Germinal center (tissue), 1 donor: ENCODE measurements around the gene SHE.

Source experiments
- DNase-seq: peaks from one replicate; pipeline ENCODE4 v3.0.0; 2012; ENCODE audit warnings: mixed read lengths, low spot score

The SHE gene

DNA sequence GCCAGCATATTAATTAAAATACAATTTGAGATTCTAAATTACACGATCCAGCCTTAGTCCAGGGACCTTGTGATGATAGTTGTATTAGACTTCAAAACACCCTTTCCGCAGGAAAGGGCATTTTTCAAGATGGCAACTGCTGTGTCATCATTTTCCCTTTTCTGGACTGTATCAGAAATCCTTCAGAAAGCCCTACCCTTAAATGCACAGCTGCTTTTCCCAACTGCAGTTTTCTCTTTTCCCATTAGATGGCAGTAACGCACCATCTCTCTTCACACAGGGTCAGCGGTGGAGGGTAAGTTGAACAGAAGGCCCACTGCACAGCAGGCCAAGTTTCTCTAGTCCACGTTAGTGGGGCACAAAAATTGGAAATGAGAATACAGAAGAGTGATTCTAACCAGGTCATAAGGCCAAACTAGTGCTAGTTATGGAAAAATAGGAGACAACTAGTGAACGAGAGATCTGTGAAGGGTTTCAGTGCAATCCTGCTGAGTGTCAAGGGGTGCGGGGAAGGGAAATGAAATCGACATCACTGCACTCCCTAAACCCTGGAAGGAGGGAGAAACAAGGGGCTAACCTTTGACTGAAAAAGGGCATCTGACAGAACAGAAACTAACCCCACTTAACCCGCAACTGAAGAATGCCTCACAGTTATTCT lies 22.3 kb downstream of the SHE start:
- peak; percentile 79 for DNase-seq

DNA sequence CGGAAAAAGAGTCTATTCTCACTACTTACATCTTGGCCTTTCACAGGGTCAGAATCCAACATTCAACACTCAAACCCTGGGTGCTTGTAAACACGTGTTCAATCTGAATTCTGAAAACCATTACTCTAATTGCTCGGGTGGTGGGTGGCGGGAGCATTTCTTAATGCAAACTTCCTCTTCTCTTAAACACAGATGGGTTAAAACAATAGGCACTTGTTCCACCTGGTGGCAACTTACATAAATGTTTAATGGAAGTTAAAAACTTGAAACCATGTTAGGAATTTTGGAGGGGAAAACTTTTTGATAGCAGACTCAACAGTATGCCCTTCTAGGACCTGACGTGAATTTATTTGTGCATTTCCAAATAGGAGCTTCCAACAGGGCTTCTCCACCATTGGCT lies 23.6 kb downstream of the SHE start:
- peak; percentile 43 for DNase-seq

DNA sequence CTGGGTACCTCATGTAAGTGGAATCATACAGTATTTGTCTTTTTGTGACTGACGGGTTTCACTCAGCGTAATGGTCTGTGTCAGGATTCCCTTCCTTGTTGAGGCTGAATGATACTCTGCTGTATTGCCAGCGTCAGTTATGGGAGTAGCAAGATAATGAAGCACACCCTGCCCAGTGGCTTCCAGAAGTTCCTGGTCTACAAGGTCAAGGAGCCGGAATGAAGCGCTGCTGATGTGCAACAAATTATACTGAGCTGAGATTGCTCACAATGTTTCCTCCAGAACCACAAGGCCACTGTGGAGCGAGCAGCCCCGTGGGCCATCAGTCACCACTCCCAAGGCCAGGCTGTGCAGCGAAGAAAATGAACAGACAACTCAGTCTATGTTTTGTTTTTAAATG lies 24.2 kb downstream of the SHE start:
- no peak for DNase-seq

DNA sequence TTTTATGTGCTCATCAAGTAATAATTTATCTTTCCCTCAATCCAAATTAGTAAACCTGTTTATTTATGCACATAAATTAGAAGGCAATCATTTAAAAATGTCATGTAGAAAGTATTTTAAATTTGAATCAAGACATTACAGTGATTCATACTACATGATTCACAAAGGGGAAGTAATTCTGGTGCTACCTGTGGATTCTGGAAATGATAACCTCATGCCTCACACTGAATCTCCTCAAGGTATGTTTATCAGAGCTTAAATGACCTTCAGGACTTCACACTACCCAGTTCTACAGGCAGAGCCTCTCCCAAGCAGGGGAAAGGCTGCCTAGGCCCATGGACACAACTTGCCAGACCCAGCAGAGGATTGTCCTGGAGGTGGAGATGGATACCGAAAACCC lies 25.4 kb downstream of the SHE start:
- DNase-seq: no peak

DNA sequence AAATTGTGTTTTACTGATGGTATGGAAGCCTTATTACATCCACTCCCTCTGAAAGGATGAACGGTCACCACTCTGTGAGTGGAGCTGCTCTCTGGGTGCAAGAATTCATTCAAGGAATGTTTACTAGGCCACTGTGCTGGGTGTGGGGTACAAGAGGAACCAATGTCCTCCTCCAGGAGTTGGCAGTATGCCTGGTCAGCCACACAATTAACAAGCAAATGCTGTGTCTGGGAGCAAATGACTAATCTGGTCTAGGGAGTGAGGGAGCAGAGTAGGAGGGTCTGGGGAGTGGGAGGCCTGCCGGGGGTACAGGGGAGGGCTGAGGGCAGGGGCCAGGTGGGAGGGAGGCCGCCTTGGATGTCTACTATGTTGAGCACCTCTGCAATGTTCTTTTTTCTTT lies 27.4 kb downstream of the SHE start:
- DNase-seq: no peak

DNA sequence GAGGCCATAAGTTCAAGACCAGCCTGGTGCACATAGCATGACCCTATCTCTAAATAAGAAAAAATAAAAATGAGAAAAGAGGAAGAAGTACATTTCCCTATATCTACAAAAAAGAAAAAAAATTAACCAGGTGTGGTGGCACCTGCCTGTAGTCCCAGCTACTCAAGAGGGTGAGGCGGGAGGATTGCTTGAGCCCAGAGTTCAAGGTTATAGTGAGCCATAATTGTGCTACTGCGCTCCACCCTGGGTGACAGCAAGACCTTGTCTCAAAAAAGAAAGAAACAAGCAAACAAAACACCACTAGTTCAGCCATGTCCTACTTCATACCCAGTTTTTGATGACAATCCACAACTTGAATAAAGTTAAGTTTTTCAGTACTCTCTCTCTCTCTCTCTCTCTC lies 30.9 kb downstream of the SHE start:
- no peak for DNase-seq

DNA sequence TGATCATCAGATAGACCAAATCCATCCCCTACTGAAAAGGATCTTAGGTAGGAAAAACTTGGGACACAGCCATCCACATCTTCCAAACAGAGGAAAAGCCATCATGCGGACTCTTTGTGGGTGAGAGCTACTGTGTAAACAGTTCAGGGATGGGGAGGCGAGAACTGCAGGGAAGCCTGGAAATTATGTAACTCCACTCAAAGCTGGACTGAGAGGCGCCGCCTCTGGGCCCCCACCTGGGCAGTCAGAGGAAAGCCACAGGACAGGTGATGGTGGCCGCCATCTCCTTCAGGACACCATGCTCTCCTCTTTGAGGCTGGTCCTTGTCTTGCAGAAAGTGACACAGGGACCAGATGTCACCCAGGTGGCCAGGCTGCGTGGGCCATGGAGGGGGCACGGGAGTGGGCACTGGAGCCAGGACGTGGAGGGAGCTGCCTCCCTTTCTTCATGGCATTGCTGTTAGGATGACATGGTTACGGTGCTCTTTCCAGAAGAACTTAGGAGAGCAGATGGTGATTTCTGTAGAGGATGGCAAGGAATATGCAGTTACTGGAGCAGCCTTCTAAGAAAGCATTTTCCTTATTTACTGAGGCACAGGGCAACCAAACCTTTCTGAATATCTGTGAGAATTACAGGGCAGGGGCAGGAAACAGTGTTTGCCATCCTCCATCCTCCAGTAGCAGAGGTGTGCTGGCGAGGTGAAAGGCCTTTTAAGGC lies 32.2 kb downstream of the SHE start:
- DNase-seq: no peak

DNA sequence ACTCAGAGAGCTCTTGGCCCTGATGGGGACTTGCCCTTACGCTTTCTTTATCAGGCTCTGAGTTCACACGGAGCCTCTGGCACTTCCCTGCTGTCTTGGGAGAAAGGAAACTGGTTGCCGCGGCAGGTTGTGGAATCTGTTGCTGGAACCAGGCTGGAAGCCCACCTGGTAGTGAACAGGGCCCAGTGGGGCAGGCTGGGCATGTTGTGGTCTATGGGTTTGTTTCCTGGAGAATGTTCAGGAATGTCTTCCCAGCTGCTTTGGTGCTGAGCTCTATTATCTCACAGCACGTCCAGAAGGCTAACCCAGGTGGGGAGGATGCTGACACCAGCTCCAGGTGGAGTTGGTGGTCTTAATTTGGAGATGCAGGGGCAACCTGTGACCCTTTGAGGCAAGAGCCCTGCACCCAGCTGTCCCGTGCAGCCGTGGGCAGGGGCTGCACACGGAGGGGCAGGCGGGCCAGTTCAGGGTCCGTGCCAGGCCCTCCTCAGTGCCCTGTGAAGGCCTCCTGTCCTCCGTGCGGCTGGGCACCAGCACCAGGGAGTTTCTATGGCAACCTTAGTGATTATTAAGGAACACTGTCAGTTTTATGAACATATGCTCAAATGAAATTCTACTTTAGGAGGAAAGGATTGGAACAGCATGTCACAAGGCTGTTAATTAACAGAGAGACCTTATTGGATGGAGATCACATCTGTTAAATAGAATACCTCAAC lies 33.5 kb downstream of the SHE start:
- no peak for DNase-seq

DNA sequence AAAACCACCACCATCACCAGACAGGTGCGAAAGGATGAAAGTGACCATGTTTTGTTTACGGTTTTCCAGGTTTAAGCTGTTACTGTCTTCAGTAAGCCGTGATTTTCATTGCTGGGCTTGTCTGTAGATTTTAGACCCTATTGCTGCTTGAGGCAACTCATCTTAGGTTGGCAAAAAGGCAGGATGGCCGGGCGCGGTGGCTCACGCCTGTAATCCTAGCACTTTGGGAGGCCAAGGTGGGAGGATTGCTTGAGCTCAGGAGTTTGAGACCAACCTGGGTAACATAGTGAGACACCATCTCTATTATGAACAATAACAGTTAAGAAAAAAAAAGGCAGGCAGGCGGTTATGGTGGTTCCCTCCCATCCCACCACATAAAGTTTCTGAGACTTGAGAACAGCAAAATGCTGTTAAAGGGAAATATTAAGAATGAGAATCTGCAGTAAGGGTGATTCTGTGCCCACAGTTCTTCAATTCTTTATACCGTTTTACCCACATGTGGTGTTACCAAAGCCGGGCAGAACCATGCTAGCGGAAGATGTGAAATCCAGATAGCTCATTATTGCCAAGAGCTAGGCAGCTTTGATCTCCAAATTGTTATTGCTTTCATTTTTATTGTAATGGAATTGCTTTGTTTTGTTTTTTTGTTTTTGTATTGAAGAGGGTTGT lies 34.6 kb downstream of the SHE start:
- no peak for DNase-seq

DNA sequence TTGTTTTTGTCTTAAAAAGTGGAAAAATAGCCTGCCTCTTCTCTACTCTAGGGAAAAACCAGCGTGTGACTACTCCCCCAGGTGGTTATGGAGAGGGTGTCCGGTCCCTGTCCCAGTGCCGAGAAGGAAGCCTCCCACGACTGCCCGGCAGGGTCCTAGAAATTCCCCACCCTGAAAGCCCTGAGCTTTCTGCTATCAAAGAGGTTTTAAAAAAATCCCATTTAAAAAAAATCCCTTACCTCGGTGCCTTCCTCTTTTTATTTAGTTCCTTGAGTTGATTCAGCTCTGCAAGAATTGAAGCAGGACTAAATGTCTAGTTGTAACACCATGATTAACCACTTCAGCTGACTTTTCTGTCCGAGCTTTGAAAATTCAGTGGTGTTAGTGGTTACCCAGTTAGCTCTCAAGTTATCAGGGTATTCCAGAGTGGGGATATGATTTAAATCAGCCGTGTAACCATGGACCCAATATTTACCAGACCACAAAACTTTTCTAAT lies 35.2 kb downstream of the SHE start:
- DNase-seq: no peak

DNA sequence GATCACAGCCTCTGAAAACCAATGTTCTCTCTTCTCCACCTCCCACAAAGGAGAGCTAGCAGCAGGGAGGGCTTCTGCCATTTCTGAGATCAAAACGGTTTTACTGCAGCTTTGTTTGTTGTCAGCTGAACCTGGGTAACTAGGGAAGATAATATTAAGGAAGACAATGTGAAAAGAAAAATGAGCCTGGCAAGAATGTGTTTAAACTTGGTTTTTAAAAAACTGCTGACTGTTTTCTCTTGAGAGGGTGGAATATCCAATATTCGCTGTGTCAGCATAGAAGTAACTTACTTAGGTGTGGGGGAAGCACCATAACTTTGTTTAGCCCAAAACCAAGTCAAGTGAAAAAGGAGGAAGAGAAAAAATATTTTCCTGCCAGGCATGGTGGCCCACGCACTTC lies 36.0 kb downstream of the SHE start:
- DNase-seq: no peak

DNA sequence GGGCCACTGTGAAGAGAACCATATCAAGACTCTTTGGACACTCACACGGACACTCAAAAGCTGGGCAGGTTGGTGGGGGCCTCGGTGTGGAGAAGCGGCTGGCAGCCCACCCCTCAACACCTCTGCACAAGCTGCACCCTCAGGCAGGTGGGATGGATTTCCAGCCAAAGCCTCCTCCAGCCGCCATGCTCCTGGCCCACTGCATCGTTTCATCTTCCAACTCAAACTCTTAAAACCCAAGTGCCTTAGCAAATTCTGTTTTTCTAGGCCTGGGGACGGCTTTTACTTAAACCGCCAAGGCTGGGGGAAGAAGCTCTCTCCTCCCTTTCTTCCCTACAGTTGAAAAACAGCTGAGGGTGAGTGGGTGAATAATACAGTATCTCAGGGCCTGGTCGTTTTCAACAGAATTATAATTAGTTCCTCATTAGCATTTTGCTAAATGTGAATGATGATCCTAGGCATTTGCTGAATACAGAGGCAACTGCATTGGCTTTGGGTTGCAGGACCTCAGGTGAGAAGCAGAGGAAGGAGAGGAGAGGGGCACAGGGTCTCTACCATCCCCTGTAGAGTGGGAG lies 36.5 kb downstream of the SHE start:
- DNase-seq: no peak

DNA sequence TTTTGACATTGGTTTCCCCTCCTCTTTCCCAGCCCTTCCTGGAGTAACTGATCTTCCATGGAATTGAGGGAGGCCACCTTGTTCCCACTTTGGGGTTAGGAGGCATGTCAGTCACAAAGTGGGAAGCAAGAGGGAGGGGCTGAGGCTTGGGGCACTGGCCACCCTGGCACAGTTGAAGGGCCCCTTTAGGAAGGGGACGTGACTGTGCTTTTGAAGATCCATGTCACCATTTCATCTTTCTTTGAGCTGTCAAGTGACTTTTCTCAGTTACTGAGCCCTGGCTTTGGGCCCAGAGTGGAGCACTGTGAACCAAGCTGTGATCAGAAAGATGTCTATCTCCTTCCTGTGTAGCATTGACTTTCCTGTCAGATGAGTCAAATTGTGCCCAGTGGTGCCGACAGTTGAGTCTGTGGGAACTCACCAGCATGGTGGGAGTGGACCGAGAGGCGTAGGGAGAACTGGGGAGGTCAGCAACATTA lies 38.7 kb downstream of the SHE start:
- no peak for DNase-seq

DNA sequence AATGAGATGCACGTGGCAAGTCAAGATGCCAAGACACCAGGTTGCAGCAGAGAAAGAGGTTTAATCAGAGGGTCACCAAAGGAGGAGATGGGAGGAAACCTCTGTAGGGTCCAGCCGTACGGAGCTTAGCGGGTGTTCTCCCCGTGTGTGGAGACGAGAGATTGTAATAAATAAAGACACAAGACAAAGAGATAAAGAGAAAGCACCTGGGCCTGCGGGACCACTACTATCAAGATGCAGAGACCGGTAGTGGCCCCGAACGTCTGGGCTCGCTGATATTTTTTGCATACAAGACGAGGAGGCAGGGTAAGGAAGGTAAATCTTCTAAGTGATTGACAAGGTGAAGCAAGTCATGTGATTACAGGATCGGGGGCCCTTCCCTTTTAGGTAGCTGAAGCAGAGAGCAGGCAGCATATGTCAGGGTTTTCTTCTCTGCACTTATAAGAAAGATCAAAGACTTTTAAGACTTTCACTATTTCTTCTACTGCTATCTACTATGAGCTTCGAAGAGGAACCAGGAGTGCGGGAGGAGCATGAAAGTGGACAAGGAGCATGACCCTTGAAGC lies 41.4 kb downstream of the SHE start:
- DNase-seq: no peak

DNA sequence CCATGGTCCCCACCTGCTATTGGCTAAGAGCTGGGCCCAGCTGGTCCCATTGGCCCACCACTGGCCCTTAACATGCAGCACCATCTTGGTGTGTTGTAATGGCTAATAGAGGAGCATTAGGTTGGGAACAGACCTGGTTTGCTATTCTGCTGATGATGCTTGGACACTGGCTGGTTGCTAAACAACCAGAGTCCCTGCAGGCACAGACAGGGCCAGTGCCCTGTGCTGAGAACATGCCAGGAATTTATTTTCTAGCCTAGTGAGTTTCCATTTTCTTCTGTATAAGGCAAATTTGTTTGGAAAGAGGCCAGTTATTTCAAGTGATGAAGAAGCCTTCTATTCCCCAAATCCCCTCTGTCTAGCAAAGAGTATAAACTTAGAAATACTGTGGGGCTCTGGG lies 43.1 kb downstream of the SHE start:
- no peak for DNase-seq

DNA sequence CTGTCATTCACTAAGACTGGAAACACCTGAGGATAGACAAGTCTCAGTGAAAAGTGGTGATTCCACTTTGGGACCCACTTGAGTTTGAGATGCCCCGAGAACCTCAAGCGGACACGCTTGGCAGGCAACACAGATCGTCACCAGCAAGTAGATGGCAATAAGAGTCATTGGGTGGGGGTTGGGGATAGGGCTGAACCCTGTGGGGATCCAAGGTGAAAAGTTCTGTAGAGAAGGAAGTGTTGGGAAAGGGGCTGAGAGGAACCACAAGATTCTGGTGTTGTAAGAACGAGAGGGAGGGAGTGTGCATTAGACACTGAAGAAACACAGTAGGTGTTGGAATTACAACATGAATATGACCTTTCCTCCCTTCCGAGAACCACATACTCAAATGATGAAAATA lies 45.6 kb downstream of the SHE start:
- DNase-seq: no peak

DNA sequence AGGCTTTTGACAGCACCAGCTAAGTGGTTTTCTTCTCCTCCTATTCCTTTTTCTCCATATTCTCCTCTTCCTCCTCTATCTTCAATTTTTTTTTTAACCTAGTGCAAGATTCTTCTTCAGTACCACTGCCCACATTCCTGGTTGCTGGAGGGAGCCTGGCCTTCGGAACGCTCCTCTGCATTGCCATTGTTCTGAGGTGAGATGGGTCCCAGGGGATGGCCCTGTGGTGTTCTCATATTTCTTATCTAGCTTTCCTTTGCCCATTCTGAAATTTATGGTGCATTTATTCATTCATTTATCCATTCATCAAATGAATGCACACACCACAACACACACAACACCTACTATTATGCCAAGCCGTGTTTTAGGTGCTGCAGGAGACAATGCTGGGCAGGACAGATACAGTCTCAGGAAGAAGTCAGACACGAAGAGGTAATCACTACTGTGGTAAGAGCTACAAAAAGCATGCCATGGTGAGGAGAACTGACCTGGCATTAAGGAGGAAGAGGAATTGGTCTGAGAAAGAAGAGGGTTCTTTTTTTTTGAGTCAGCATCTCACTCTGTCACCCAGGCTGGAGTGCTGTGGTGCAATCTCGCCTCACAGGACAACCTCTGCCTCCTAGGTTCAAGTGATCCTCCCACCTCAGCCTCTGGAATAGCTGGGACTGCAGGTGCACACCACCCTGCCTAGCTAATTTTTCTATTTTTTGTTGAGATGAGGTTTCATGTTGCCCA lies 47.7 kb downstream of the SHE start:
- no peak for DNase-seq

DNA sequence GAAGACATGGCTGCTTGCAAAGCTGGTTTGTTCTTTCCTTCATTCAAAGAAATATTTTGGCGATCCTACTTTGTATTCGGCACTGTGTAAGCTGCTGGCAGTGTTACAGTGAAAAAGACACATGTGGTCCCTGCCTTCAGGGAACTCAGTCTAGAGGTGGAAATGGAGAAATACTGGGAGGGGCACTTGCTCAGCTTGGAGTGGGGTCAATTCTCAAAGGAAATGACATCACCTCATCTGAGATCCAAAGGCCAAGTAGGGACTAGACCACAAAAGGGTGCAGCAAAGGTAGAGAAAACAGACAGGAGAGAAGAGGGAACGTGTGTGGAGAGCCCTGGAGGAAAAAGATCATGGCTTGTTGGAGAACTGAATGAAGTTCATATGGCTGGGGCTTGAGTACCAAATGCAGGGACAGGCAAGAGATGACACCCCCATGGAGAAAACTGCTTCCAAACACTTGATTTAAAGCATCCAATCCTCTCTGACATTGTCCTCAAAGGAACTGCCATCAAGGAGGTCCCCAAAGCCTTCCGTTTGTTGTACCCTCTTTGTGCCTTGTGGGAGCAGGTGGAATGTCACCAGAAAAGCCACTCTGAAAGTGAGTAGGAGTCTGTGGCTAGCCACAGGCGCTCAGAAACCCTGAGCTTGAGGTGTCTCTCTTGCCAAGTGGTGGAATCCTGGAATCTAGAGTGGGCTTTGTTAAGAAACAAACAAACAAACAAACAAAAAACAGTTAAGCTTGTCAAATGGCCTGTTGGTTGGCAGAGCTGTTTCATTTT lies 48.4 kb downstream of the SHE start:
- no peak for DNase-seq

DNA sequence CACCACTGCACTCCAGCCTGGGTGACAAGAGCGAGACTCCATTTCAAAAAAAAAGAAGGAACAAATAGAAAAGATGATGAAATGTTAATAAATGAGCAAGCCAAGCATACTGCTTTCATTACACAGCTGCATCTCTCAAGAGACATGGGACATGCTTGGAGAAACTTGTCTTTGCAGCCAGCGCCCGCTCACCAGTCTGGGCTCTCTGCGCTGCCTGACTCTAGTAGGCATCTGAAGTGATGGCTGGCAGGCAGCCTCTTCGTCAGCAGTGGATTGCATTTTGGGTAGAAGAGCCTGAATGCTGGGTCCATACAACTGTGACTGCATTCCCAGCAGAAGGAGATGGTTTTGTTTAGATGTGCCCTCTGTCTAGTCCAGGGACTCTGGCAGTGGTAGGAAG lies 49.1 kb downstream of the SHE start:
- DNase-seq: no peak

DNA sequence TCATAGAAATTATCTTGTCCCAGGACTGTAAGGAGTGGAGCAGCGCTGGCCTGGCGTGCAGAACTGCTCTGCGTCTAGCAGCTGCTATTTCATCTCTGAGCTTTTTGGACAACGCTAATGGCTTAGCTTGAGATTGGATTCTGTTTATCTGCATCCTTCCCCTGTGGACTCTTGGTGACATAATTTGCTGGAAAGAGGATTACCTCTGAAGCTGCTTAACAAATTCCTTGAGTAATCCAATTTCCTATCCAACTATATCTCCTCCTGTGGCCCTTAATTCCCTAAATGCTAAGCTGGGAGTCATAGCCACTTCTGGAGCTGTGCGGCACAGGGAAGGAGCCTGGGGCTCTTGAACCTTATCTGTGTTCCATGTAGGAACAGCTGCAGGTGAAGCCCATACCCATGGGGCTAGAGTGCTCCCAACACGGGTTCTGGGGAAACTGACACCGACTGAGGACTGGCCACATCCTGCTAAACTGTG lies 53.8 kb downstream of the SHE start:
- DNase-seq: no peak
